Mucosa of rectum (tissue), 2 donors: Measurements from ENCODE around the gene ANTKMT.

Experiments
- H3K27ac ChIP-seq, 2 donors: one replicate each; pipeline ENCODE4 v1.7.0; 2013; ENCODE audit warnings: inconsistent platforms in 2 of 2, low read depth in 2 of 2, low read length in 2 of 2
- H3K27me3 ChIP-seq, 2 donors: one replicate each; pipeline ENCODE4 v1.7.0; 2013; ENCODE audit warnings: low read length in 2 of 2; ENCODE audit not compliant: control insufficient read depth in 2 of 2, insufficient read depth in 2 of 2
- H3K36me3 ChIP-seq, 2 donors: one replicate each; pipeline ENCODE4 v1.7.0; 2013; ENCODE audit warnings: low read length in 2 of 2; ENCODE audit not compliant: control insufficient read depth in 2 of 2, insufficient read depth in 2 of 2
- H3K4me1 ChIP-seq, 2 donors: one replicate each; pipeline ENCODE4 v1.7.0; 2013; ENCODE audit warnings: low read length in 2 of 2, mild to moderate bottlenecking in 1 of 2; ENCODE audit not compliant: control insufficient read depth in 2 of 2, insufficient read depth in 2 of 2
- H3K4me3 ChIP-seq, 2 donors: one replicate each; pipeline ENCODE4 v1.7.0; 2013; ENCODE audit warnings: low read length in 2 of 2
- H3K9ac ChIP-seq, 2 donors: one replicate each; pipeline ENCODE4 v1.7.0; 2013; ENCODE audit warnings: low read length in 2 of 2, low read depth in 1 of 2, mild to moderate bottlenecking in 1 of 2
- H3K9me3 ChIP-seq, 2 donors: one replicate each; pipeline ENCODE4 v1.7.0; 2013; ENCODE audit warnings: low read length in 2 of 2; ENCODE audit not compliant: control insufficient read depth in 2 of 2
- donor health status: healthy.
- donor health status: Normal muscosa, but diverticular disease.

Gene ANTKMT

GRCh38 chr16:700684-701584, 20.0 kb upstream of the ANTKMT start:
- Histone ChIP-seq H3K4me3 (no peak overlapping the region), H3K27ac (no peak overlapping the region), H3K4me1 (peaks cover 1 to 4% of the 10 kb centered on the region in 2 donors), H3K36me3 (no peaks in the 10 kb centered on the region), H3K9me3 (no peaks in the 10 kb centered on the region), H3K9ac (no peak overlapping the region), H3K27me3 (peaks cover 29 to 45% of the 10 kb centered on the region in 2 donors)

GRCh38 chr16:702341-702740, 18.6 kb upstream of the ANTKMT start:
- Histone ChIP-seq H3K36me3 (no peaks in the 10 kb centered on the region), H3K27ac (no peak overlapping the region), H3K4me1 (no peaks in the 10 kb centered on the region), H3K27me3 (peaks cover 41 to 58% of the 10 kb centered on the region in 2 donors), H3K9me3 (no peaks in the 10 kb centered on the region), H3K9ac (no peak overlapping the region), H3K4me3 (no peak overlapping the region)

- Histone ChIP-seq H3K9me3 (no peaks in the 10 kb centered on the region), H3K4me3 (no peak overlapping the region), H3K27ac (no peak overlapping the region), H3K27me3 (peaks cover 47 to 68% of the 10 kb centered on the region in 2 donors), H3K4me1 (no peaks in the 10 kb centered on the region), H3K36me3 (no peaks in the 10 kb centered on the region), H3K9ac (no peak overlapping the region)
Observed at GRCh38 chr16:703406-703805, 17.5 kb upstream of the ANTKMT start.

DNA sequence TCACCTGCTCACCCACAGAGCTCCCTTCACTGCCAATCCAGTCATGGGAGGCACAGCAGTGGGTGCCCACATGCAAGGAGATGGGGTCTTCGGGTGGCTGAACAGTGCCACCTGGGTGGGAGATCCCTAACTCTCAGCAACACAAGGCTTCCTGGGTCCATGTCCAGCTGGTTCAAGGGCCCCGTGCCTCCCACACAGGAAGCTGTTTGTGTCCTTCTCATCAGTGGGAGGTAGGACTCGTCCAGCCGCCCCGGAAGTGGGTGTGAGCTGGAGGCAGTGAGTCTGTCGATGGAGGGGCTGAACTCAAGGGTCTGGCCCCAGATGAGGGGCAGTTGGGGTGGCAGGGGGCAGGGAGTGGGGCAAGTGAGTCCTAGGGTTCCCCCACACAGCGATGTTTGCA, 16.9 kb upstream of the ANTKMT start:
- H3K27me3 ChIP-seq = peaks cover 47 to 73% of the 10 kb centered on the region in 2 donors
- H3K9me3 ChIP-seq = no peaks in the 10 kb centered on the region
- no peak overlapping the region for H3K9ac ChIP-seq
- no peaks in the 10 kb centered on the region for H3K4me1 ChIP-seq
- no peaks in the 10 kb centered on the region for H3K36me3 ChIP-seq
- H3K4me3 ChIP-seq = no peak overlapping the region
- H3K27ac ChIP-seq = no peak overlapping the region

DNA sequence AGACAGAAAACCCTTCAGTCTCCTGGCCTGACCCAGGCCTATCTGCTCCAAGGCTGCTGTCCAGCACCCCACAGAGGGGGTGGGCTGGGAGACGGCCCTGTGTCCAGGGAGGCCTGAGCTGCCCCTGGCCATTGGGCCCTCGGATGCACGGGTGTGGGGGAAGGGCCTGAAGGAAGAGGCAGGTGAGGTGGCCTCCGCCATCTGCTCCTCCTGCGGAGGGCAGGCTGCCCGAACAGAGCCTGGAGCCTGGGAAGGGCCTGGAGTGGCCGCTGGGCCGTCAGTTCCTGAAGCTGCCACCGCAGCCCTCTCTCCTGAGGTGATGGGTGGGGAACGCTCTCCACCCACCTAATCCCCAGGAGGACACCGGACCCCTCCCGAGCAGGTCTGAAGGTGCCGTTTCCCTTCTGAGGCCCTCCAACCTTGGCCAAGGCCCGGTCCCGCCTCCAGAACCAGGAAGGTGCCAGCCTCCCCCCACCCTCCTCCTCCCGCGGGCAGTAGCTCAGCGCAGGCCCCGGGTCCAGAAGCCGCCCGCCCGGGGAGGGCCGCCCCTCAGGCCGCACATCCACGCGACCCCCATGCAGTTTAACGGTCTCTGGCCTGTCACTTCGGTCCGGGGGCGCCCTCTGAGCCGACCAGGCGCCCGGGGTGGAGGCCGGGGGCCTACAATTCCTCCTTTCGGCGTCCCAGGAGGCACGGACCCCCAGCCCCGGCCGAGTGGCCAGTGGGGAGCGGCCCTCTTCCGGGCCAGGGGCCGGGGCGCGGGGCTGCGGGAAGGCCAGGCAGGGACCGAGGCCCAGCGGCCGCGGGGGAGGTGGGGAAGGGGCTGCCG, 16.2 kb upstream of the ANTKMT start:
- Histone ChIP-seq H3K27ac (no peak overlapping the region), H3K4me3 (no peak overlapping the region), H3K9ac (no peak overlapping the region), H3K4me1 (no peaks in the 10 kb centered on the region), H3K36me3 (no peaks in the 10 kb centered on the region), H3K9me3 (no peaks in the 10 kb centered on the region), H3K27me3 (peaks cover 48 to 78% of the 10 kb centered on the region in 2 donors)

- no peak within 1 kb of the TSS for H3K4me3 ChIP-seq
- no peaks in the 10 kb centered on the region for H3K9me3 ChIP-seq
- H3K36me3 ChIP-seq = no peaks in the 10 kb centered on the region
- no peak within 1 kb of the TSS for H3K9ac ChIP-seq
- H3K4me1 ChIP-seq = no peaks in the 10 kb centered on the region
- no peak within 1 kb of the TSS for H3K27ac ChIP-seq
- peaks cover 47 to 83% of the 10 kb centered on the region in 2 donors for H3K27me3 ChIP-seq
Observed at GRCh38 chr16:705431-706188, 15.3 kb upstream of the ANTKMT start, which contains the start of gene FBXL16. Gene FBXL16 (minus strand): TSS chr16:705801. CDS start chr16:697405, 8,396 bp downstream.

- Histone ChIP-seq H3K4me3 (no peak overlapping the region), H3K27me3 (peaks cover 44 to 83% of the 10 kb centered on the region in 2 donors), H3K9me3 (no peaks in the 10 kb centered on the region), H3K36me3 (no peaks in the 10 kb centered on the region), H3K4me1 (no peaks in the 10 kb centered on the region), H3K9ac (no peak overlapping the region), H3K27ac (no peak overlapping the region)
Observed at GRCh38 chr16:706189-707061, 14.5 kb upstream of the ANTKMT start.

- Histone ChIP-seq H3K4me3 (no peak overlapping the region), H3K36me3 (no peaks in the 10 kb centered on the region), H3K9me3 (no peaks in the 10 kb centered on the region), H3K9ac (no peak overlapping the region), H3K27me3 (peaks cover 39 to 79% of the 10 kb centered on the region in 2 donors), H3K4me1 (no peaks in the 10 kb centered on the region), H3K27ac (no peak overlapping the region)
Observed at GRCh38 chr16:707062-707538, 13.8 kb upstream of the ANTKMT start.

DNA sequence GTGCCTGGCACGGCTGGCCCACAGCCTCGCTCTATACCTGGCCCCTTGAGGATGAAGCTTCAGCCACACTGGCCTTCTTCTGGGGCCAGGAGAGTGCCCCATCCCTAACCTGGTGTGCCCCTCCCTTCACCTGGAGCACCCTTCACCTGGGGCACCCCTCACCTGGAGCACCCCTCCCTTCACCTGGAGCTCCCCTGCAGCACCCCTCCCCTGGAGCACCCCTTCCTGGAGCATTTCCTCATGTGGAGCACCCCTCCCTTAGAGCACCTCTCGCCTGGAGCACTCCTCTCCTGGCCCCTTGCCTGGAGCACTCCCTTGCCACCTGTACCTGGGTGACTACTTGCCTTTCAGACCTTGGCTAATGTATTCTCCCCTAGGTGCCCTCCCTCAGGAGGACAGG, 12.9 kb upstream of the ANTKMT start:
- Histone ChIP-seq H3K27ac (no peak overlapping the region), H3K36me3 (no peaks in the 10 kb centered on the region), H3K27me3 (peaks cover 36 to 69% of the 10 kb centered on the region in 2 donors), H3K9ac (no peak overlapping the region), H3K9me3 (no peaks in the 10 kb centered on the region), H3K4me1 (no peaks in the 10 kb centered on the region), H3K4me3 (no peak overlapping the region)
